ENCODE results near the gene HYOU1.
A peak's percentile ranks its signal among the peaks of the same experiment; 100 is the strongest.
"Not testable (repeated sequence)": the region's sequence is repeated elsewhere in the genome, so short reads cannot be mapped to it uniquely, and the experiment has no call there.

HYOU1 gene

GRCh38 chr11:119084663-119085436 lies 27.8 kb upstream of the HYOU1 start, which contains the start of gene HMBS:
Gene HMBS (plus strand): TSS chr11:119084881. CDS start chr11:119085034, 153 bp downstream.
- DNase-seq (ENCODE audit: low spot score) = peak; percentile 92

GRCh38 chr11:119081682-119082260 lies 24.8 kb upstream of the HYOU1 start:
- DNase-seq (ENCODE audit: low spot score) = no peak

GRCh38 chr11:119078675-119079420 lies 21.8 kb upstream of the HYOU1 start:
- DNase-seq (ENCODE audit: low spot score) = no peak

- DNase-seq (ENCODE audit: low spot score) = no peak
These were observed 20.8 kb upstream of the HYOU1 start for GRCh38 chr11:119077839-119078238.

- DNase-seq (ENCODE audit: low spot score) = peak; percentile 94
These were observed 10.6 kb upstream of the HYOU1 start, which contains the start of gene VPS11 for GRCh38 chr11:119067371-119068222. Gene VPS11 (plus strand): TSS chr11:119067818. CDS start chr11:119067824, 6 bp downstream.

- DNase-seq (ENCODE audit: low spot score) = peak; percentile 55
These were observed 8.4 kb upstream of the HYOU1 start for GRCh38 chr11:119065369-119065768.

- DNase-seq (ENCODE audit: low spot score) = no peak
These were observed 5.8 kb upstream of the HYOU1 start for GRCh38 chr11:119062779-119063178.

- DNase-seq (ENCODE audit: low spot score) = no peak
These were observed 4.3 kb upstream of the HYOU1 start for GRCh38 chr11:119061256-119061655.

- not testable (repeated sequence) for DNase-seq (ENCODE audit: low spot score)
These were observed 2.1 kb upstream of the HYOU1 start for GRCh38 chr11:119059128-119059527.

- DNase-seq (ENCODE audit: low spot score) = peak; percentile 53
These were observed 495 bp downstream of the HYOU1 start for GRCh38 chr11:119056421-119056999.

- DNase-seq (ENCODE audit: low spot score) = peak; percentile 38
These were observed 1.1 kb downstream of the HYOU1 start for GRCh38 chr11:119055901-119056300.

GRCh38 chr11:119054418-119054817 lies 2.6 kb downstream of the HYOU1 start:
- no peak for DNase-seq (ENCODE audit: low spot score)

- DNase-seq (ENCODE audit: low spot score) = no peak
These were observed 4.7 kb downstream of the HYOU1 start for GRCh38 chr11:119052163-119052814.

- no peak for DNase-seq (ENCODE audit: low spot score)
These were observed 5.4 kb downstream of the HYOU1 start for GRCh38 chr11:119051440-119052162.

GRCh38 chr11:119049081-119049480 lies 7.9 kb downstream of the HYOU1 start:
- no peak for DNase-seq (ENCODE audit: low spot score)

GRCh38 chr11:119048644-119049043 lies 8.4 kb downstream of the HYOU1 start:
- DNase-seq (ENCODE audit: low spot score) = no peak

GRCh38 chr11:119047205-119047604 lies 9.8 kb downstream of the HYOU1 start:
- no peak for DNase-seq (ENCODE audit: low spot score)

- no peak for DNase-seq (ENCODE audit: low spot score)
These were observed 10.5 kb downstream of the HYOU1 start for GRCh38 chr11:119046489-119046888.

- DNase-seq (ENCODE audit: low spot score) = no peak
These were observed 12.3 kb downstream of the HYOU1 start for GRCh38 chr11:119044708-119045107.

- DNase-seq (ENCODE audit: low spot score) = no peak
These were observed 14.1 kb downstream of the HYOU1 start for GRCh38 chr11:119042927-119043326.

Measured in SW480 (cell line).